GM11168 (cell line): Measurements from ENCODE around the gene BASP1.

Experiments
- in situ Hi-C: fragments of 300-500 bp; cut with MboI; formaldehyde crosslinking; loops from one replicate; pipeline ENCODE4 v1.12.0; 2022; ENCODE audit warnings: low sequenced_read_pairs; ENCODE audit not compliant: unreplicated experiment

BASP1 gene

GRCh38 chr5:17219992-17220391 lies 2.6 kb downstream of the BASP1 start:
- in situ Hi-C loops, result loop anchor here (10.0 to 25.0 kb wide), 4 partner anchors 95 to 592 kb away; no protein-coding TSS in a partner anchor

- in situ Hi-C loops, result loop anchor here (10.0 to 25.0 kb wide), 4 partner anchors 94 to 592 kb away; no protein-coding TSS in a partner anchor
Measured at GRCh38 chr5:17220469-17220868, 3.0 kb downstream of the BASP1 start.

DNA sequence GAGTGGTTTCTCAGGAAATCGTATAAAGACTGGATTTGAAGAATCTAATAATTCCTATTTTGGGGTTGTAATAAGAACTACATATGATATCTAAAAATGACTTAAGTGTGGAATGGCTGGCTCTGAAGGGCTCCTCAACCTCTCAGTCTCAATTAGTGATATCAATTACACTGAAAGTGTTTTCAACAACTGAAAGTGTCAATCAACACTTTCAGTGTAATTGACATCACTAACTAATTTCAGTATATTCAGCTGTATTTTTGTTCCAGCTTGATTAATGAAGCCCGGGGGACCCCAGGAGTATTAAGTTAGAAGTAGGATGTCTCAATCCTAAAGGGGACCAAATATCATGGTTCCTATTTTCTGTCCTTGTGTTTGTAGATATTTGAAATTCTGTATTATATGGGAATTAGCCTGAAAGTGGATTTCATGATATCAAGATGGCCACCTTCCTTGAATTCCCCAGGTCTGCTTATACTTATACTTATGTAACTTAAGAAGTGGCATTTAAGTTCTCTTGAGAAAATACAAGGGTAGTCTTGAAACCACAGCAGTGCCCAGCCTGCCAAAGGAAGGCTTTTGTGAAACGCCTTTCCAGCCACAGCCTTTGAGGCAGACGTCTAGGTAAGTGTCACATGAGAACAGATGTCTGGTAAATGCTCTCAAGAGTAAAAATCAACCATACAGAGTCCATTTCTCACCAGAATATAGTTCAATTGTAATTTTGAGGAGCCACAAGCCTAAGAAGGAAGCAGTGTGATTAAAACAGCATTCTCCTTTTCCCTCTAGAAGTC lies 4.6 kb downstream of the BASP1 start:
- in situ Hi-C loops, result loop anchor here (10.0 to 25.0 kb wide), 4 partner anchors 93 to 590 kb away; no protein-coding TSS in a partner anchor

DNA sequence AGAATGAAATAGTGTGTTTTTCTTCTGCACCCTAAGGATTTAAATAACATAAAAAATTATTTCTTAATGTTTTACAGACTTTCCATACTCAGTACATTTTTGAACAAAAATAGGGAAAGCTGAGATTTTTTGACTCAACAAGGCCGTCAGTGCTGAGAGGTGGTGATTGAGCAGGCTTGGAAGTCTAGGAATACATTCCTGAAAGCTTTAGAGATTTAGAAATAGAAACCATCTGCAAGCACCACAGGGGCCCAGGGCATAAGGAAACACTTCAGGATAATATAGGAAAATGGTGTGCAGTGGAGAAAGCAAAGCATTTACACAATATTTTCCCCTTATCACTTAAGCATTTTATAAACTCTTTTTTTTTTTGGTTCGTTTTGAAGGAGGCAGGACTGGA lies 5.2 kb downstream of the BASP1 start:
- in situ Hi-C loops, result loop anchor here (10.0 to 25.0 kb wide), 4 partner anchors 92 to 590 kb away; no protein-coding TSS in a partner anchor

- in situ Hi-C loops, result loop anchor here (10.0 to 25.0 kb wide), 4 partner anchors 91 to 589 kb away; no protein-coding TSS in a partner anchor
Measured at GRCh38 chr5:17223367-17224185, 6.1 kb downstream of the BASP1 start.

DNA sequence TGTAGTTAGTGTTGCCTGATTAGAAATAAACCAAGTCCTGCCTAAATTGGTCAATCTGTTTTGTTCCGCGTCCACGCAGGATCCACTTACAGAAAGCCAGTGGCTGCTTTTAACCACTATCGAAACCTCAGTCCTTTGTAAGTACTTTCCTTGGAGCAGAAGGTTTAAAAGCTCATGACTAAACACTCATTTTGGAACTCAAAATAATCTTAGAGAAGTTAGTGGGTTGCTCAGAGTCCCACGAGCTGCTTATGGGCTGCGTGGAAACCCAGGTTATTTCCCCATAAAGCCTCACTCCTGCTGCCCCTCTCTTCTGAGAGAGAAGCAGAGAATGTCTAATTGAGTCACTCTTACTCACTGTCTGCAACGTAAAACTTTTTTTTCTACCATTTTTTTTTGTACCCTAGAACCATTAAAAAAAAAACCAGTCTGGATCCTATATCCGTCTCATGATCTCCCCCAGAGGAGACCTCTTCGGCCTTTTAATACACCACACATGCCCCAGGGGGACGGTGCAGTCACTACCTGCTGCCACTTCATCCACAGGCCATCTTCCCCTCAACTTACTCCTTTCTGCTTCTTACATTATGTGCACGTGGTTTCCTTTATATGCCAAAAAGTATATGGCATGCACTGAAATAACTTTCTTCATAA lies 7.6 kb downstream of the BASP1 start:
- in situ Hi-C loops, result loop anchor here (10.0 to 25.0 kb wide), 4 partner anchors 90 to 587 kb away; no protein-coding TSS in a partner anchor

GRCh38 chr5:17225520-17225919 lies 8.1 kb downstream of the BASP1 start:
- in situ Hi-C loops, result loop anchor here (10.0 kb wide), 2 partner anchors 89 to 199 kb away; no protein-coding TSS in a partner anchor

DNA sequence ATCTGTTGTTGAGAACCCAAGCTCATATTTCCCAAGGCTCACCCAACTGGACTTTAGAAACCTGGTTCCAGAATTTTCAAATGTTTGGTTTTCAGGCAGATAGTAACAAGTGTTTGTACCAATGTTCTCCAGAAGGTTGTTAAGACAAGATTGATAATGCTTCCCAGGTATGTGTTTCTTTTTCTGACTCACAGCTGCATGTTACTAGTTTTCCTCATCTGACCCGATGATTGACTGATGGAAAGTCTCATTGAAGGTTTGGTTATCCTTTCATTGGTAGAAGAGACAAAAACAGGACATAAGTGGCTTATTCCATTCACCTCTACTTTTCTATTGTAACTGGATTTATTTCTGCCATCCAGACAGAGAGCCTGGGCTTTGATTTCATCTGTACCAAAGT lies 10.4 kb downstream of the BASP1 start:
- in situ Hi-C loops, result loop anchor here (10.0 kb wide), 2 partner anchors 87 to 197 kb away; no protein-coding TSS in a partner anchor

- in situ Hi-C loops, result loop anchor here (10.0 kb wide), 2 partner anchors 86 to 196 kb away; no protein-coding TSS in a partner anchor
Measured at GRCh38 chr5:17228821-17229291, 11.4 kb downstream of the BASP1 start.

DNA sequence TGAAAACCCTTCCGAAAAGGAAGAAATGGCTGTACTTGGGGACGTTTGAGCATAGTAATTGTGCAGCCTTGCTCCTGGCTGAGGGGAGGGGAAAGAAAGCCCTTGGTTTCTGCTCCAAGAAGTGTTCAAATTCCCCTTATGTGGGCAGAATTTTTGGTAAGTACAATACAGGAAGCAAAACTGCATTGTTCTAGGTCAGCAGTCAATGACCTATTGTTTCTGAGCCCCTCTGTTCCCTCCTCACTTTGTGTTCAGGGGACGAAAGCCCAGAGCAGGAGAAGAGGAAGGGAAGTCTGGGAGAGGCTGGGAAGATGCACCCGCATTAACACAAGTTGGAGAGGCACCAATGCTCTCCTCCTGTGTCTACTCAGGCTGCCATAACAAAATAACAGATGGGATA lies 11.9 kb downstream of the BASP1 start:
- in situ Hi-C loops, result loop anchor here (10.0 kb wide), 2 partner anchors 85 to 195 kb away; no protein-coding TSS in a partner anchor

GRCh38 chr5:17230191-17230590 lies 12.8 kb downstream of the BASP1 start:
- in situ Hi-C loops, result no loop called here

GRCh38 chr5:17230808-17231525 lies 13.5 kb downstream of the BASP1 start:
- in situ Hi-C loops, result no loop called here

- in situ Hi-C loops, result no loop called here
Measured at GRCh38 chr5:17232405-17232804, 15.0 kb downstream of the BASP1 start.

DNA sequence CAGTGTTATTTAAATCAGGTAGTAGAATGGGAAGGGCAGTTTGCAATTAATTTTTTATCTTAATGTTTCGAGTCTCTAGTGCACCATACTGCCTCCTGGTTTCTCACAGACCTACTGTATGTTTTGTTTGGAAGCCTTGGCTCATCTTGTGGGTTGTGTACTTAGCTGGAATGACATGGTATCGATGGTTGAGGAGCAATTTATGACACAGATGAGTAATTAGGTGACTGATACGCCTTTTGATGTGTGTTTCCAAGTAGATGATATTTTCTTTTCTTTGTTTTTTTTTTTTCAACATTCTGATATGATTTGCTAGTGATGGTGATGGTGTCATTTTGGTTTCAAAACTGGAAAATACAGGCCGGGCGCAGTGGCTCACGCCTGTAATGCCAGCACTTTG lies 16.1 kb downstream of the BASP1 start:
- in situ Hi-C loops, result no loop called here

- in situ Hi-C loops, result no loop called here
Measured at GRCh38 chr5:17234374-17234773, 16.9 kb downstream of the BASP1 start.

GRCh38 chr5:17235731-17236330 lies 18.4 kb downstream of the BASP1 start:
- in situ Hi-C loops, result no loop called here

DNA sequence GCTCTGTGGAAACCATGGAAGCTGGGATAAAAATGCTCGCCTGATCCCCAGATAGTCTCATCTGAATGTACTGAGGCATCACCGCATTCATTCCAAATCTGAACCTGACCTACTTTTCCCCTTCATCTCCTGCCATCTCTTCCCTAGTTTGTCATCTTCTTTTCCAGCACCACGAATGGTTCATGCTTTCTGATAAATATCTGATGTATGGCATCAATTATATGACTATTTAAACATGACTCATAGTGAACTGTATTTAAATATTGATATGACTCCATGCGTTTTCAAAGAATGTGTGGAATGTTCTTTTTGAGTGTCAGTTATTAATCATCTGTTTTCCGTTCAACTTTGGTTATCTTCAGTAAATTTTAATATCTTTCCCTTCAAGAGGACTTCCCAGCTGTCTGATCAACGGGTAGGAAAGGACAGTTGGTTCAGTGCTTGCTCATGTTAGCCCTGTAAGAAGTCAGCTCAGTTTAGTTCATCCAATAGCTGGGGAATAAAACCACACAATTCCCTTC lies 21.1 kb downstream of the BASP1 start:
- in situ Hi-C loops, result no loop called here

GRCh38 chr5:17239953-17240352 lies 22.5 kb downstream of the BASP1 start:
- in situ Hi-C loops, result no loop called here

- in situ Hi-C loops, result no loop called here
Measured at GRCh38 chr5:17240487-17240886, 23.1 kb downstream of the BASP1 start.
